A673 (cell line): Measurements from ENCODE around the gene EED. TPM values are rescaled to one million over a fixed set of nuclear protein-coding genes. Genes with fewer than 3 reads are reported as not detected.

Experiments used
- BruUV-seq: library from RNA; stranded (reverse); fragments of 400-500 nt; replicated peaks from 2 replicates; lab custom pipeline; 2021; lab: Mats Ljungman, UMichigan
- CTCF ChIA-PET: fragments of 300-600 bp; sonication (Branson Sonifier 250); formaldehyde crosslinking; loops from one replicate; lab custom pipeline; 2022; ENCODE audit warnings: antibody characterized with exemption; lab: Charles Lee
- POLR2A ChIA-PET: fragments of 300-600 bp; sonication (Branson Sonifier 250); formaldehyde crosslinking; loops from one replicate; lab custom pipeline; 2022; ENCODE audit warnings: antibody characterized with exemption; ENCODE audit not compliant: low non-redundant PET; lab: Charles Lee
- DNase-seq: peaks from one replicate; pipeline ENCODE4 v3.0.0-alpha.2; 2015; ENCODE audit warnings: low spot score
- H3K27ac ChIP-seq: fragments of 200-600 bp; sonication (generic); 2 replicates; pipeline ENCODE4 v1.5.1; 2016; ENCODE audit warnings: mixed run types, low read depth, mild to moderate bottlenecking, mixed read lengths, antibody characterized with exemption, low read length; ENCODE audit not compliant: poor library complexity, severe bottlenecking
- H3K27me3 ChIP-seq: fragments of 200-600 bp; sonication (generic); replicated peaks from 2 replicates; pipeline ENCODE4 v1.6.1; 2017; ENCODE audit warnings: mixed run types, low read depth, mild to moderate bottlenecking, mixed read lengths, antibody characterized with exemption, low read length; ENCODE audit not compliant: insufficient read depth, poor library complexity
- H3K36me3 ChIP-seq: fragments of 200-600 bp; sonication (generic); 2 replicates; pipeline ENCODE4 v1.6.1; 2016; ENCODE audit warnings: mixed run types, mild to moderate bottlenecking, mixed read lengths, antibody characterized with exemption, low read length; ENCODE audit not compliant: insufficient read depth, poor library complexity, severe bottlenecking
- H3K4me1 ChIP-seq: fragments of 200-600 bp; sonication (generic); 2 replicates; pipeline ENCODE4 v1.6.1; 2017; ENCODE audit warnings: mixed run types, mild to moderate bottlenecking, mixed read lengths, antibody characterized with exemption, low read length; ENCODE audit not compliant: insufficient read depth, poor library complexity, severe bottlenecking
- H3K4me3 ChIP-seq: fragments of 200-600 bp; sonication (generic); 2 replicates; pipeline ENCODE4 v1.5.1; 2016; ENCODE audit warnings: low read depth, mixed run types, mild to moderate bottlenecking, mixed read lengths, low read length; ENCODE audit not compliant: poor library complexity, severe bottlenecking
- H3K9me3 ChIP-seq: fragments of 200-600 bp; sonication (generic); 2 replicates; pipeline ENCODE4 v1.6.1; 2016; ENCODE audit warnings: mixed run types, low read depth, mild to moderate bottlenecking, mixed read lengths, antibody characterized with exemption, low read length; ENCODE audit not compliant: poor library complexity, severe bottlenecking
- EZH2 ChIP-seq: fragments of 200-600 bp; sonication (generic); IDR thresholded peaks from 2 replicates; pipeline ENCODE4 v1.6.1; 2017; ENCODE audit warnings: borderline replicate concordance, low read depth, mild to moderate bottlenecking, mixed read lengths, antibody characterized with exemption, low read length; ENCODE audit not compliant: poor library complexity, severe bottlenecking
- intact Hi-C: fragments of 100-400 bp; cut with micrococcal nuclease; formaldehyde crosslinking; loops from one replicate; pipeline ENCODE4 v1.10.0; 2022; ENCODE audit not compliant: unreplicated experiment
- total RNA-seq: library from RNA; stranded (reverse); gene quantifications from 2 replicates; pipeline ENCODE4 v1.2.3, GENCODE V29; 2021
- TF ChIP-seq, protein P1 (sequence below): fragments of 300-800, 200-600 bp; sonication (generic); conservative IDR thresholded peaks from 2 replicates; pipeline ENCODE4 v1.5.1; 2017; ENCODE audit warnings: low read depth, mild to moderate bottlenecking, antibody characterized with exemption, low read length, moderate library complexity, mixed read lengths

EED gene
- total RNA-seq, 1 experiment from 2014 or later = 43.4 TPM

DNA sequence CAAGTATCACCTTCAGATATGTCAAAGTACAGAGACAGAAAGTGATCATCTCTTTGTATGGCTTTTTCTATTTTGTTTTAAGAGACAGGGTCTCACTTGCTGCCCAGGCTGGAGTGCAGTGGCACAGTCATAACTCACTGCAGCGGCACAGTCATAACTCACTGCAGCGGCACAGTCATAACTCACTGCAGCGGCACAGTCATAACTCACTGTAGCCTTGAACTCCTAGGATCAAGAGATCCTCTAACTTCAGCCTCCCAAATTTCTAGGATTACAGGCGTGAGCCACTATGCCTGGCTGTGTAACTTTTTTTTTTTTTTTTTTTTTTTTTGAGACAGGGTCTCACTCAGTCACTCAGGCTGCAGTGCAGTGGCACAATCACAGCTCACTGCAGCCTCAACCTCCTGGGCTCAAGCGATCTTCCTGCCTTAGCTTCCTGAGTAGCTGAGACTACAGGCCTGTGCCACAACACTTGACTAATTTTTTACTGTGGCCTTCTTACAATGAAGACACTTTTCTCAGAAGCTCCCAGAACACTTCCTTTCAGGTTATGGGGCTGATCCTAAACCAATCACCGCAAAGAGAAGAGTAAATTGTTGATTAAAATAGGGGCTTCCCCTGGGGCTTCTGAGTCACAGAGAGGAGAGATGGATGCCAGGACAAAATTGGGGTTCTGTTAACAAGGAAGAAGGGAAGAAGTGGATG is 48.5 kb downstream of the EED start:
- DNase-seq = no peak
- no peaks in the 10 kb centered on the region for H3K4me1 ChIP-seq
- ChIA-PET CTCF (no interaction called here), POLR2A (no interaction called here)
- no peak for TF ChIP-seq EZH2
- TF ChIP-seq, protein P1, sequence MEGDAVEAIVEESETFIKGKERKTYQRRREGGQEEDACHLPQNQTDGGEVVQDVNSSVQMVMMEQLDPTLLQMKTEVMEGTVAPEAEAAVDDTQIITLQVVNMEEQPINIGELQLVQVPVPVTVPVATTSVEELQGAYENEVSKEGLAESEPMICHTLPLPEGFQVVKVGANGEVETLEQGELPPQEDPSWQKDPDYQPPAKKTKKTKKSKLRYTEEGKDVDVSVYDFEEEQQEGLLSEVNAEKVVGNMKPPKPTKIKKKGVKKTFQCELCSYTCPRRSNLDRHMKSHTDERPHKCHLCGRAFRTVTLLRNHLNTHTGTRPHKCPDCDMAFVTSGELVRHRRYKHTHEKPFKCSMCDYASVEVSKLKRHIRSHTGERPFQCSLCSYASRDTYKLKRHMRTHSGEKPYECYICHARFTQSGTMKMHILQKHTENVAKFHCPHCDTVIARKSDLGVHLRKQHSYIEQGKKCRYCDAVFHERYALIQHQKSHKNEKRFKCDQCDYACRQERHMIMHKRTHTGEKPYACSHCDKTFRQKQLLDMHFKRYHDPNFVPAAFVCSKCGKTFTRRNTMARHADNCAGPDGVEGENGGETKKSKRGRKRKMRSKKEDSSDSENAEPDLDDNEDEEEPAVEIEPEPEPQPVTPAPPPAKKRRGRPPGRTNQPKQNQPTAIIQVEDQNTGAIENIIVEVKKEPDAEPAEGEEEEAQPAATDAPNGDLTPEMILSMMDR = no peak
- H3K27ac ChIP-seq = no peak overlapping the region
- no TSS peak for BruUV-seq
- H3K36me3 ChIP-seq = no peaks in the 10 kb centered on the region
- H3K27me3 ChIP-seq = no peaks in the 10 kb centered on the region
- no peaks in the 10 kb centered on the region for H3K9me3 ChIP-seq
- intact Hi-C loops = loop anchor here (2.0 to 5.0 kb wide), 2 partner anchors 438 to 696 kb away; partner anchors contain the start of gene CCDC83
- H3K4me3 ChIP-seq = no peak overlapping the region

DNA sequence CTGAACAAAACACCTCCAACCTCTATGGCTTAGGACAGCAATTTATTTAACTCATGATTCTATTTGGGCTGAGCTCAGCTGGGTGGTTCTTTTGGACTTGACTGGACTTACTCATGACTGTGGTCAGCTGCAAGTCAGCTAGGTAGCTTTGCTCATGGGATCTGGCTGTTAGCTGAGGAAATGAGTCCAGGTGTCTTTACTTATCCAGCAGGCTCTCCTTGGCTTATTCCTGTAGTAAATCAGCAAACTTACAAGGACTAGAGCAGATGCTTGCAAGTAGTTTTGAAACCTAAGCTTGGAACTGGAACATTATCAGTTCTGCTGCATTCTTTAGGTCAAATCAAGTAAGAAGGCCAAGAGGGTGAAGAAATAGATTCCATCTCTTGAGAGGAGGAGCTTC is 49.5 kb downstream of the EED start:
- no peak for DNase-seq
- TF ChIP-seq EZH2 = no peak
- TF ChIP-seq, protein P1 = no peak
- H3K36me3 ChIP-seq = no peaks in the 10 kb centered on the region
- no peak overlapping the region for H3K4me3 ChIP-seq
- no peaks in the 10 kb centered on the region for H3K9me3 ChIP-seq
- BruUV-seq = no TSS peak
- ChIA-PET POLR2A (no interaction called here), CTCF (no interaction called here)
- intact Hi-C loops = loop anchor here (5.0 kb wide), 1 partner anchor 697 kb away; no protein-coding TSS in a partner anchor
- H3K27me3 ChIP-seq = no peaks in the 10 kb centered on the region
- H3K27ac ChIP-seq = no peak overlapping the region
- H3K4me1 ChIP-seq = no peaks in the 10 kb centered on the region

DNA sequence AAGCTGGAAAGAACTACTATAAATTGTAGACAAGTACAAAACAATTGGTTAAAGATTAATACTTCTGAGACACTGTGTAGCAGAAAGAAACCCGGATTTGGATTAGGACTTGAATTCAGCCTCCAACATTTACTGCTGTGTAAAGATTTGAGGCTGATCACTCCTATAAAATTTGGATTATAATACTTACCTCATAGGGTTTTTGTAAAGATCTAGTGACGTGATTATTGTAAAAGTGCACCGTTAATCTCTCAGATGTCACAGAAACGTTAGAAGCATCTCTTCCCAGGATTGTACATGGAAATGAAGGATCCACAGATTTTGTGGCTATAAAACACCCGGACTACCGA is 57.2 kb downstream of the EED start:
- intact Hi-C loops = no loop called here
- BruUV-seq = no TSS peak
- no peaks in the 10 kb centered on the region for H3K36me3 ChIP-seq
- peaks cover 5% of the 10 kb centered on the region for H3K4me1 ChIP-seq
- H3K27ac ChIP-seq = peak overlapping the region; percentile 80
- POLR2A ChIA-PET = no interaction called here
- peak overlapping the region; percentile 75 for H3K4me3 ChIP-seq
- no peaks in the 10 kb centered on the region for H3K27me3 ChIP-seq
- no peaks in the 10 kb centered on the region for H3K9me3 ChIP-seq
- CTCF ChIA-PET = no interaction called here
- TF ChIP-seq, protein P1 = no peak
- TF ChIP-seq EZH2 = no peak
- no peak for DNase-seq
